Cardiac muscle cell (in vitro differentiated cells and primary cell): ENCODE measurements around the gene L3MBTL4. TPM values are rescaled to one million over a fixed set of nuclear protein-coding genes. Genes with fewer than 3 reads are reported as not detected.

Source experiments
- DNase-seq, 2 donors: peaks; one replicate each; pipeline versions ENCODE4 v3.0.0 to v3.0.0-alpha.2; 2010 to 2017; ENCODE audit warnings: low read depth in 1 of 2, low spot score in 1 of 2
- H3K27ac ChIP-seq: fragments of 200-600 bp; sonication (generic); 2 replicates; pipeline ENCODE4 v1.5.1; 2016
- H3K27me3 ChIP-seq: fragments of 200-600 bp; sonication (generic); 2 replicates; pipeline ENCODE4 v1.6.0; 2016; ENCODE audit warnings: control low read depth
- H3K36me3 ChIP-seq: fragments of 200-600 bp; sonication (generic); 2 replicates; pipeline ENCODE4 v1.5.1; 2016; ENCODE audit warnings: control low read depth
- H3K4me1 ChIP-seq: fragments of 200-600 bp; sonication (generic); 2 replicates; pipeline ENCODE4 v1.8.1; 2017; ENCODE audit warnings: low read depth, mild to moderate bottlenecking, mixed run types
- H3K4me3 ChIP-seq: fragments of 200-600 bp; sonication (generic); 2 replicates; pipeline ENCODE4 v1.5.1; 2016; ENCODE audit warnings: mild to moderate bottlenecking
- H3K9me3 ChIP-seq: fragments of 200-600 bp; sonication (generic); 2 replicates; pipeline ENCODE4 v1.5.1; 2017; ENCODE audit warnings: low read depth, mild to moderate bottlenecking, control low read depth
- polyA plus RNA-seq: library from polyadenylated mRNA; unstranded; fragments of >200 nt; fragmentation: Nextera tagmentation; extraction: Ambion mirVana; gene quantifications from 2 replicates; pipeline ENCODE4 v1.2.1, GENCODE V29; 2016
- total RNA-seq: library from RNA; depleted of rRNA; stranded (reverse); fragments of >200 nt; gene quantifications from 2 replicates; pipeline ENCODE4 v1.2.3, GENCODE V29; 2016
- TF ChIP-seq, protein P1 (sequence below): IDR thresholded peaks from 2 replicates; pipeline ENCODE4 v1.5.1; 2012; ENCODE audit warnings: low read depth, mild to moderate bottlenecking, low read length

The L3MBTL4 gene
- total and polyA plus RNA-seq, 2 experiments from 2014 or later = 4.4 to 7.7 TPM

- H3K9me3 ChIP-seq = no peaks in the 10 kb centered on the region
- H3K27me3 ChIP-seq = no peaks in the 10 kb centered on the region
- H3K36me3 ChIP-seq = no peaks in the 10 kb centered on the region
- H3K4me1 ChIP-seq = no peaks in the 10 kb centered on the region
- H3K4me3 ChIP-seq = no peak overlapping the region
- TF ChIP-seq, protein P1, sequence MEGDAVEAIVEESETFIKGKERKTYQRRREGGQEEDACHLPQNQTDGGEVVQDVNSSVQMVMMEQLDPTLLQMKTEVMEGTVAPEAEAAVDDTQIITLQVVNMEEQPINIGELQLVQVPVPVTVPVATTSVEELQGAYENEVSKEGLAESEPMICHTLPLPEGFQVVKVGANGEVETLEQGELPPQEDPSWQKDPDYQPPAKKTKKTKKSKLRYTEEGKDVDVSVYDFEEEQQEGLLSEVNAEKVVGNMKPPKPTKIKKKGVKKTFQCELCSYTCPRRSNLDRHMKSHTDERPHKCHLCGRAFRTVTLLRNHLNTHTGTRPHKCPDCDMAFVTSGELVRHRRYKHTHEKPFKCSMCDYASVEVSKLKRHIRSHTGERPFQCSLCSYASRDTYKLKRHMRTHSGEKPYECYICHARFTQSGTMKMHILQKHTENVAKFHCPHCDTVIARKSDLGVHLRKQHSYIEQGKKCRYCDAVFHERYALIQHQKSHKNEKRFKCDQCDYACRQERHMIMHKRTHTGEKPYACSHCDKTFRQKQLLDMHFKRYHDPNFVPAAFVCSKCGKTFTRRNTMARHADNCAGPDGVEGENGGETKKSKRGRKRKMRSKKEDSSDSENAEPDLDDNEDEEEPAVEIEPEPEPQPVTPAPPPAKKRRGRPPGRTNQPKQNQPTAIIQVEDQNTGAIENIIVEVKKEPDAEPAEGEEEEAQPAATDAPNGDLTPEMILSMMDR = no peak
- DNase-seq = no peak
- H3K27ac ChIP-seq = no peak overlapping the region
Measured at GRCh38 chr18:5930789-5931188, 483.9 kb downstream of the L3MBTL4 start.

- H3K4me1 ChIP-seq = no peaks in the 10 kb centered on the region
- no peaks in the 10 kb centered on the region for H3K27me3 ChIP-seq
- H3K27ac ChIP-seq = no peak overlapping the region
- H3K9me3 ChIP-seq = no peaks in the 10 kb centered on the region
- H3K36me3 ChIP-seq = no peaks in the 10 kb centered on the region
- H3K4me3 ChIP-seq = no peak overlapping the region
- TF ChIP-seq, protein P1 = no peak
- no peak for DNase-seq
Measured at GRCh38 chr18:5918205-5918858, 496.4 kb downstream of the L3MBTL4 start.

GRCh38 chr18:5914951-5915350 is 499.8 kb downstream of the L3MBTL4 start:
- H3K9me3 ChIP-seq = no peaks in the 10 kb centered on the region
- TF ChIP-seq, protein P1 = no peak
- H3K27ac ChIP-seq = no peak overlapping the region
- no peak overlapping the region for H3K4me3 ChIP-seq
- DNase-seq = no peak
- no peaks in the 10 kb centered on the region for H3K36me3 ChIP-seq
- no peaks in the 10 kb centered on the region for H3K27me3 ChIP-seq
- no peaks in the 10 kb centered on the region for H3K4me1 ChIP-seq

GRCh38 chr18:5914016-5914415 is 500.7 kb downstream of the L3MBTL4 start:
- no peaks in the 10 kb centered on the region for H3K4me1 ChIP-seq
- no peaks in the 10 kb centered on the region for H3K27me3 ChIP-seq
- no peaks in the 10 kb centered on the region for H3K9me3 ChIP-seq
- H3K36me3 ChIP-seq = no peaks in the 10 kb centered on the region
- no peak overlapping the region for H3K4me3 ChIP-seq
- no peak for DNase-seq
- TF ChIP-seq, protein P1 = no peak
- H3K27ac ChIP-seq = no peak overlapping the region

GRCh38 chr18:5912566-5912965 is 502.1 kb downstream of the L3MBTL4 start:
- DNase-seq = no peak
- Histone ChIP-seq H3K9me3 (no peaks in the 10 kb centered on the region), H3K27ac (no peak overlapping the region), H3K4me3 (no peak overlapping the region), H3K27me3 (no peaks in the 10 kb centered on the region), H3K4me1 (no peaks in the 10 kb centered on the region), H3K36me3 (no peaks in the 10 kb centered on the region)
- TF ChIP-seq, protein P1 = no peak
